Measurements from ENCODE around the gene ANKS3. TPM values are rescaled to one million over a fixed set of nuclear protein-coding genes. Genes with fewer than 3 reads are reported as not detected.

Gene ANKS3
- total and polyA plus RNA-seq, 2 experiments from 2014 or later, result 35.2 to 40.3 TPM

DNA sequence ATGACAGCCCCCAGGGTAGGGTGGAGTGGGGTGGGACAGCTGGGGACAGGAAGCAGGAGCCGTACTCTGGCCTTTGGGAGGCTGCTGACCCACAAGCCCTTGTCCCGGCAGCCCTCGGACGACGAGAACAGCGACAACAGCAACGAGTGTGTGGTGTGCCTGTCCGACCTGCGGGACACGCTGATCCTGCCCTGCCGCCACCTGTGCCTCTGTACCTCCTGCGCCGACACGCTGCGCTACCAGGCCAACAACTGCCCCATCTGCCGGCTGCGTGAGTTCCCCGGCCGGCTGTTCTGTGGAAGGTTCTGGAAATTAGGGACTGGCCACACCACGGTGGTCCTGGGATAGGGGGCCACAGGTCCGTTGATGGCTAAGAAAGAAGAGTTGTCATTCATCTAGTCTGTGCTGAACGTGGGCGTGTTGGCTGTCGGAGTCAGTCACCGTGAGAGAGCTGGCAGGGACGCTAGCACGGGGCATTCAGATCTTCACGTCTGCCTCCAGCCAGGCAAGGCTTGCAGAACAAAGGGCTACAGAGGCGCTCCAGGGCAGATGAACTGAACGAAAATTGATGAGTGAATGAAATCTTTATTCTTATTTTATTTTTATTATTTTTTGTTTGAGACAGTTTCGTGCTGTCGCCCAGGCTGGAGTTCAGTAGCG is 60.6 kb downstream of the ANKS3 start:
- H3K4me1 ChIP-seq (ENCODE audit: low read depth), result peaks cover under 1% of the 10 kb centered on the region
- DNase-seq (ENCODE audit: low read depth in 1 of 2, low spot score in 1 of 2), result no peak
- H3K36me3 ChIP-seq, result peaks cover 9% of the 10 kb centered on the region
- H3K27me3 ChIP-seq, result no peaks in the 10 kb centered on the region
- H3K27ac ChIP-seq, result no peak overlapping the region
- H3K9me3 ChIP-seq (ENCODE audit: low read depth), result no peaks in the 10 kb centered on the region
- TF ChIP-seq, protein P1, sequence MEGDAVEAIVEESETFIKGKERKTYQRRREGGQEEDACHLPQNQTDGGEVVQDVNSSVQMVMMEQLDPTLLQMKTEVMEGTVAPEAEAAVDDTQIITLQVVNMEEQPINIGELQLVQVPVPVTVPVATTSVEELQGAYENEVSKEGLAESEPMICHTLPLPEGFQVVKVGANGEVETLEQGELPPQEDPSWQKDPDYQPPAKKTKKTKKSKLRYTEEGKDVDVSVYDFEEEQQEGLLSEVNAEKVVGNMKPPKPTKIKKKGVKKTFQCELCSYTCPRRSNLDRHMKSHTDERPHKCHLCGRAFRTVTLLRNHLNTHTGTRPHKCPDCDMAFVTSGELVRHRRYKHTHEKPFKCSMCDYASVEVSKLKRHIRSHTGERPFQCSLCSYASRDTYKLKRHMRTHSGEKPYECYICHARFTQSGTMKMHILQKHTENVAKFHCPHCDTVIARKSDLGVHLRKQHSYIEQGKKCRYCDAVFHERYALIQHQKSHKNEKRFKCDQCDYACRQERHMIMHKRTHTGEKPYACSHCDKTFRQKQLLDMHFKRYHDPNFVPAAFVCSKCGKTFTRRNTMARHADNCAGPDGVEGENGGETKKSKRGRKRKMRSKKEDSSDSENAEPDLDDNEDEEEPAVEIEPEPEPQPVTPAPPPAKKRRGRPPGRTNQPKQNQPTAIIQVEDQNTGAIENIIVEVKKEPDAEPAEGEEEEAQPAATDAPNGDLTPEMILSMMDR (IDR thresholded peaks at IDR 0.05; ENCODE audit: low read depth, low read length), result no peak
- H3K4me3 ChIP-seq, result no peak overlapping the region

DNA sequence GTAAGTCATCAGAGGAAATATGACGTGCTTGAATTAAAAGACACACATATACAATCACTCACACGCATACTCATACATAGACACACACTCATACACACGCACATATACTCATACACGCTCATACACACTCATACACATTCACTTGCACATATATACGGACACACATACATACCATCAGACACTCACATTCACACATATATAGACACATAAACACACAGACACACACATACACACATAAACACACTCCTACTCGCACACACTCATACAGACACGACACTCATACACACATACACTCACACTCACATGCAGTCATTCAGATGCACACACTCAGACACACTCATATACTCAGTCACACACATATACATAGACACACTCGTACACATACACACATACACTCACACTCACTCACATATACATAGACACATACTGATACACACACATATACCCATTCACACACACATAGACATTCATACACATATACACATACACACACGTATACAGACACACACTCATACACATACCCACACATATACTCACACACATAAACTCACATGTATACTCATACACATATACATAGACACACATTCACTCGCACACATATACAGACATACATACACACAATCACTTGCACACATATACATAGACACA is 65.6 kb downstream of the ANKS3 start:
- no peaks in the 10 kb centered on the region for H3K27me3 ChIP-seq
- no peaks in the 10 kb centered on the region for H3K9me3 ChIP-seq (ENCODE audit: low read depth)
- H3K4me1 ChIP-seq (ENCODE audit: low read depth), result no peaks in the 10 kb centered on the region
- no peak overlapping the region for H3K27ac ChIP-seq
- TF ChIP-seq, protein P1 (IDR thresholded peaks at IDR 0.05; ENCODE audit: low read depth, low read length), result no peak
- H3K4me3 ChIP-seq, result no peak overlapping the region
- peaks cover 21% of the 10 kb centered on the region for H3K36me3 ChIP-seq
- no peak for DNase-seq (ENCODE audit: low read depth in 1 of 2, low spot score in 1 of 2)

- Histone ChIP-seq H3K4me1 (ENCODE audit: low read depth) (no peaks in the 10 kb centered on the region), H3K9me3 (ENCODE audit: low read depth) (no peaks in the 10 kb centered on the region), H3K27me3 (no peaks in the 10 kb centered on the region), H3K4me3 (no peak overlapping the region), H3K36me3 (peaks cover 19% of the 10 kb centered on the region), H3K27ac (no peak overlapping the region)
- DNase-seq (ENCODE audit: low read depth in 1 of 2, low spot score in 1 of 2), result no peak
- TF ChIP-seq, protein P1 (IDR thresholded peaks at IDR 0.05; ENCODE audit: low read depth, low read length), result no peak
These were observed 66.7 kb downstream of the ANKS3 start for GRCh38 chr16:4667203-4667963.

- Histone ChIP-seq H3K27me3 (no peaks in the 10 kb centered on the region), H3K27ac (no peak overlapping the region), H3K4me3 (no peak overlapping the region), H3K9me3 (ENCODE audit: low read depth) (no peaks in the 10 kb centered on the region), H3K4me1 (ENCODE audit: low read depth) (no peaks in the 10 kb centered on the region), H3K36me3 (peaks cover 19% of the 10 kb centered on the region)
- DNase-seq (ENCODE audit: low read depth in 1 of 2, low spot score in 1 of 2), result no peak
- TF ChIP-seq, protein P1 (IDR thresholded peaks at IDR 0.05; ENCODE audit: low read depth, low read length), result no peak
These were observed 67.4 kb downstream of the ANKS3 start for GRCh38 chr16:4666537-4667202.

Data from cardiac muscle cell (in vitro differentiated cells and primary cell).